Natural killer cell (primary cell): ENCODE measurements around the gene HOXD9. TPM values are rescaled to one million over a fixed set of nuclear protein-coding genes. Genes with fewer than 3 reads are reported as not detected.

ENCODE experiments used
- ATAC-seq, 3 donors: fragments of 150-1000 bp in 2 of 3; fragments of 200-7000 bp in 1 of 3; cut with Tn5 transposase; 1 replicate in 1 of 3; 2 replicates in 2 of 3; pipeline ENCODE4 v1.10.0; 2021; ENCODE audit warnings: mild to moderate bottlenecking in 2 of 3, moderate library complexity in 2 of 3
- DNase-seq, 2 donors: peaks; one replicate each; pipeline versions ENCODE4 v3.0.0 to v3.0.0-alpha.2; 2013 to 2021; ENCODE audit warnings: mixed read lengths in 1 of 2
- H3K27ac ChIP-seq: one replicate; pipeline ENCODE4 v1.5.1; 2013; ENCODE audit warnings: mild to moderate bottlenecking, low read length
- H3K27me3 ChIP-seq: one replicate; pipeline ENCODE4 v1.6.1; 2013; ENCODE audit warnings: low read length; ENCODE audit not compliant: control insufficient read depth, insufficient read depth
- H3K36me3 ChIP-seq: one replicate; pipeline ENCODE4 v1.6.1; 2013; ENCODE audit warnings: low read length; ENCODE audit not compliant: control insufficient read depth, insufficient read depth
- H3K4me1 ChIP-seq: one replicate; pipeline ENCODE4 v1.6.1; 2013; ENCODE audit warnings: low read length; ENCODE audit not compliant: control insufficient read depth, insufficient read depth
- H3K4me3 ChIP-seq: one replicate; pipeline ENCODE4 v1.5.1; 2013; ENCODE audit warnings: low read length
- H3K9me3 ChIP-seq: one replicate; pipeline ENCODE4 v1.6.1; 2013; ENCODE audit warnings: low read length; ENCODE audit not compliant: control insufficient read depth, insufficient read depth
- H3K27ac Mint-ChIP-seq, 2 donors: one replicate each; pipeline ENCODE4 v1.8.0; 2022; ENCODE audit warnings: mild to moderate bottlenecking in 2 of 2, mixed read lengths in 2 of 2, moderate library complexity in 1 of 2
- H3K27me3 Mint-ChIP-seq, 2 donors: one replicate each; pipeline ENCODE4 v1.8.0; 2022; ENCODE audit warnings: low read depth in 2 of 2, mixed read lengths in 2 of 2
- H3K36me3 Mint-ChIP-seq: one replicate; pipeline ENCODE4 v1.8.0; 2022; ENCODE audit warnings: mixed read lengths
- H3K4me1 Mint-ChIP-seq, 2 donors: one replicate each; pipeline ENCODE4 v1.8.0; 2022; ENCODE audit warnings: mixed read lengths in 2 of 2
- H3K4me3 Mint-ChIP-seq: one replicate; pipeline ENCODE4 v1.8.0; 2022; ENCODE audit warnings: mild to moderate bottlenecking, moderate library complexity, mixed read lengths
- H3K9me3 Mint-ChIP-seq, 2 donors: one replicate each; pipeline ENCODE4 v1.8.0; 2022; ENCODE audit warnings: mixed read lengths in 2 of 2
- WGBS: methylation state at CpG from one replicate; pipeline ENCODE4 v1.1.7; 2013; ENCODE audit warnings: missing lambda C conversion rate; ENCODE audit not compliant: insufficient coverage; 5-methylcytosine and 5-hydroxymethylcytosine counted together
- intact Hi-C: fragments of 100-400 bp; cut with micrococcal nuclease; formaldehyde crosslinking; loops from one replicate; pipeline ENCODE4 v1.14.2; 2022
- total RNA-seq, 4 donors: library from RNA; stranded (reverse); fragments of 120-200 nt in 1 of 4; gene quantifications; one replicate each; pipeline versions ENCODE4 v1.2.3 to v1.2.4, GENCODE V29; 2013 to 2022
- TF ChIP-seq, protein P1 (sequence below): fragments of 200-600 bp; IDR thresholded peaks from one replicate; pipeline ENCODE4 v1.8.0; 2022; ENCODE audit warnings: antibody characterized with exemption

Gene HOXD9
- total RNA-seq, 3 donors from 2014 or later (not counting 1 experiment from before 2014, with no cell fraction given) = not detected

DNA sequence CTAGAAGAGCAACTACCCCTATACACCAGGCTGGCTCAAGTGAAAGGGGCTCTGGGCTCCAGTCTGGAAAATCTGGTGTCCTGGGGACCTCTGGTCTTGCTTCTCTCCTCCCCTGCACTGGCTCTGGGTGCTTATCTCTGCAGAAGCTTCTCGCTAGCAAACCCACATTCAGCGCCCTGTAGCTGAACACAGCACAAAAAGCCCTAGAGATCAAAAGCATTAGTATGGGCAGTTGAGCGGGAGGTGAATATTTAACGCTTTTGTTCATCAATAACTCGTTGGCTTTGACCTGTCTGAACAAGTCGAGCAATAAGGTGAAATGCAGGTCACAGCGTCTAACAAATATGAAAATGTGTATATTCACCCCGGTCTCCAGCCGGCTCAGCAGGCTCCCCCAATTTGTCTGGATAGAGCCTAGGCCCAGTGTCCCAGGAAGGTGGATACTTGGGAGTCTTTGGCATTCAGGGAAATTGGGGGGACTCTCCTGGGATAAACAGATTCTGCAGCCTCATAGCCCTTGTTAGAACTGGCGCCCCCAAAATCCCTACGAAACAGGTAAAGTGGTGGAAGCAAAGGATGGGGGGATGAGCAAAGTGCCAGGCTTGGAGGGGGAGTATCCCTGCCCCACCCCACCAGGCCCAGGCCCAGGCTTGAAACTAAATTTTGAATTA, 26.4 kb downstream of the HOXD9 start:
- H3K36me3 Mint-ChIP-seq = no peaks in the 10 kb centered on the region
- H3K9me3 Mint-ChIP-seq = no peaks in the 10 kb centered on the region
- ATAC-seq (no peak), DNase-seq (no peak)
- intact Hi-C loops = no loop called here
- TF ChIP-seq, protein P1, sequence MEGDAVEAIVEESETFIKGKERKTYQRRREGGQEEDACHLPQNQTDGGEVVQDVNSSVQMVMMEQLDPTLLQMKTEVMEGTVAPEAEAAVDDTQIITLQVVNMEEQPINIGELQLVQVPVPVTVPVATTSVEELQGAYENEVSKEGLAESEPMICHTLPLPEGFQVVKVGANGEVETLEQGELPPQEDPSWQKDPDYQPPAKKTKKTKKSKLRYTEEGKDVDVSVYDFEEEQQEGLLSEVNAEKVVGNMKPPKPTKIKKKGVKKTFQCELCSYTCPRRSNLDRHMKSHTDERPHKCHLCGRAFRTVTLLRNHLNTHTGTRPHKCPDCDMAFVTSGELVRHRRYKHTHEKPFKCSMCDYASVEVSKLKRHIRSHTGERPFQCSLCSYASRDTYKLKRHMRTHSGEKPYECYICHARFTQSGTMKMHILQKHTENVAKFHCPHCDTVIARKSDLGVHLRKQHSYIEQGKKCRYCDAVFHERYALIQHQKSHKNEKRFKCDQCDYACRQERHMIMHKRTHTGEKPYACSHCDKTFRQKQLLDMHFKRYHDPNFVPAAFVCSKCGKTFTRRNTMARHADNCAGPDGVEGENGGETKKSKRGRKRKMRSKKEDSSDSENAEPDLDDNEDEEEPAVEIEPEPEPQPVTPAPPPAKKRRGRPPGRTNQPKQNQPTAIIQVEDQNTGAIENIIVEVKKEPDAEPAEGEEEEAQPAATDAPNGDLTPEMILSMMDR = no peak
- H3K9me3 ChIP-seq = no peaks in the 10 kb centered on the region
- H3K4me1 Mint-ChIP-seq = peaks cover 0 to 6% of the 10 kb centered on the region in 2 donors
- WGBS = 41% methylated on average over 11 of the region's 11 CpGs
- no peak overlapping the region for H3K27ac ChIP-seq
- no peak overlapping the region for H3K4me3 Mint-ChIP-seq
- H3K27ac Mint-ChIP-seq = no peak overlapping the region
- H3K27me3 Mint-ChIP-seq = peaks cover 64% of the 10 kb centered on the region in 2 donors
- H3K36me3 ChIP-seq = no peaks in the 10 kb centered on the region
- peaks cover 65% of the 10 kb centered on the region for H3K27me3 ChIP-seq
- peaks cover 4% of the 10 kb centered on the region for H3K4me1 ChIP-seq
- no peak overlapping the region for H3K4me3 ChIP-seq

DNA sequence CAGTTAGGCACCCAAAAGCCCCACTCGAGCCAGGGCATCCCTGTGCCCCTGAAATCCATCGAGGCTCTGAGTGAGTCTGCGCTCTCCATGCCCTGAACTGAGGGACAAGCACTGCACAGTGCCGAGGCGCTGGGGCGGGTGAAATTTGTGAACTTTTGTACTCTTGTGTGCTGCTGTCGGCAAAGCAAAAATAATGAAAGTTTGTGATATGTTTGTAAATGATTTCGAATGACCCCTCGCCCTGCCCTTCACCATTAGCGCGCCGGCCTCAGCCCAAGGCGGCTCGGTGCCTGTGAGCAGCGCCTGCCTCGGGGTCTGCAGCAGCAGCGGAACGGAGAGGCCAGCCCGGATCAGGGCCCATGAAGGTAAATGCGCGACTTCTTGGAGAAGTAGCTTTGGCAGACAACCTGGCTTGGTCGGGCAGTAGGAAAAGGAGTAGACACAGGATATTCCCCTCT, 27.0 kb downstream of the HOXD9 start:
- Mint-ChIP-seq H3K36me3 (no peaks in the 10 kb centered on the region), H3K4me3 (no peak overlapping the region), H3K27ac (no peak overlapping the region), H3K27me3 (peaks cover 64 to 66% of the 10 kb centered on the region in 2 donors), H3K9me3 (no peaks in the 10 kb centered on the region), H3K4me1 (peaks cover 0 to 6% of the 10 kb centered on the region in 2 donors)
- H3K27me3 ChIP-seq = peaks cover 67% of the 10 kb centered on the region
- DNase-seq (no peak), ATAC-seq (no peak)
- no peak overlapping the region for H3K4me3 ChIP-seq
- no peaks in the 10 kb centered on the region for H3K36me3 ChIP-seq
- no peaks in the 10 kb centered on the region for H3K9me3 ChIP-seq
- TF ChIP-seq, protein P1 = no peak
- WGBS = 19% methylated on average over 22 of the region's 22 CpGs
- H3K27ac ChIP-seq = no peak overlapping the region
- peaks cover 4% of the 10 kb centered on the region for H3K4me1 ChIP-seq
- intact Hi-C loops = no loop called here

DNA sequence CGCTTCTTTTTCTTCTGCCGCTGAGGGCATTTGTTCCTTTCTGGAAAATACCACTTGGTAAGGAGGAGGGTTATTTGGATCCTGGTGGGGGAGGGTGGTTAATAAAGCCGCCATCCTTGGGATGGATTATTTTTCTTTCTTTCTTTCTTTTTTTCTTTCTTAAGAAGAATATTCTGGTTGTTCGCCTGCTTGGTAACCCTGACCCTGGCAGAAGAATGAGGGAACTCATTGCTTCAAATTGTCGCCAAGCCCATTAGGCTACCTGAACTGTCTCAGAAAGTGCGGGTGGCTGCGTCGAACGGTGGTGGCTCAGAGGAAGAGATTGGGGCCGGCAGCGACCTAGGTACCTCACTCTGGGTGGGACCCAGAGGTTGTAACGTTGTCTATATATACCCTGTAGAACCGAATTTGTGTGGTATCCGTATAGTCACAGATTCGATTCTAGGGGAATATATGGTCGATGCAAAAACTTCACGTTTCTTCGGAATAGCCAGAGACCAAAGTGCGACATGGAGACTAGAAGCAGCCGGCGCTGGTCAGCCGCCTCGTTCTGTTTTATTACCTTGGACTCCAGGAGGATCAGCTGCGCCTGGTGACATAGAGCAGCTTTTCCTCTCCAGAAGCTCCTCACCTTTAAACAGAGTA, 27.5 kb downstream of the HOXD9 start:
- Mint-ChIP-seq H3K9me3 (no peaks in the 10 kb centered on the region), H3K4me1 (peaks cover 0 to 6% of the 10 kb centered on the region in 2 donors), H3K36me3 (no peaks in the 10 kb centered on the region), H3K27me3 (peaks cover 65% of the 10 kb centered on the region in 2 donors), H3K27ac (no peak overlapping the region), H3K4me3 (no peak overlapping the region)
- Histone ChIP-seq H3K4me3 (no peak overlapping the region), H3K4me1 (peaks cover 4% of the 10 kb centered on the region), H3K9me3 (no peaks in the 10 kb centered on the region), H3K27me3 (peaks cover 65% of the 10 kb centered on the region), H3K36me3 (no peaks in the 10 kb centered on the region), H3K27ac (no peak overlapping the region)
- intact Hi-C loops = no loop called here
- DNase-seq = no peak
- 28% methylated on average over 23 of the region's 24 CpGs for WGBS
- no peak for ATAC-seq
- TF ChIP-seq, protein P1 = no peak
